Neural crest cell (in vitro differentiated cells): ENCODE measurements around the gene ARG2. TPM values are rescaled to one million over a fixed set of nuclear protein-coding genes. Genes with fewer than 3 reads are reported as not detected.
A peak's percentile ranks its signal among the peaks of the same experiment; 100 is the strongest.

ENCODE experiments used
- DNase-seq: peaks from one replicate; pipeline ENCODE4 v3.0.0; 2021; ENCODE audit warnings: low read depth, mixed read lengths, low spot score
- H3K27ac Mint-ChIP-seq: one replicate; pipeline ENCODE4 v1.8.0; 2021; ENCODE audit warnings: mild to moderate bottlenecking, mixed read lengths; ENCODE audit not compliant: unreplicated experiment
- H3K27me3 Mint-ChIP-seq: 2 replicates; pipeline ENCODE4 v1.8.0; 2021; ENCODE audit warnings: low read depth, mild to moderate bottlenecking, mixed read lengths
- H3K36me3 Mint-ChIP-seq: 2 replicates; pipeline ENCODE4 v1.8.0; 2021; ENCODE audit warnings: low read depth, mild to moderate bottlenecking, mixed read lengths
- H3K4me1 Mint-ChIP-seq: 2 replicates; pipeline ENCODE4 v1.8.0; 2021; ENCODE audit warnings: mixed read lengths
- H3K4me3 Mint-ChIP-seq: one replicate; pipeline ENCODE4 v1.8.0; 2021; ENCODE audit warnings: mild to moderate bottlenecking, mixed read lengths
- H3K9me3 Mint-ChIP-seq: 2 replicates; pipeline ENCODE4 v1.8.0; 2021; ENCODE audit warnings: mixed read lengths
- total RNA-seq: library from RNA; stranded (reverse); gene quantifications from 2 replicates; pipeline ENCODE4 v1.2.1, GENCODE V29; 2021
- TF ChIP-seq, protein P1 (sequence below): fragments of 200-600 bp; sonication (generic); conservative IDR thresholded peaks from 2 replicates; pipeline ENCODE4 v1.5.0; 2021; ENCODE audit warnings: antibody characterized with exemption, mild to moderate bottlenecking

ARG2 gene
- total RNA-seq, 1 donor from 2014 or later = 22.2 TPM

- TF ChIP-seq, protein P1, sequence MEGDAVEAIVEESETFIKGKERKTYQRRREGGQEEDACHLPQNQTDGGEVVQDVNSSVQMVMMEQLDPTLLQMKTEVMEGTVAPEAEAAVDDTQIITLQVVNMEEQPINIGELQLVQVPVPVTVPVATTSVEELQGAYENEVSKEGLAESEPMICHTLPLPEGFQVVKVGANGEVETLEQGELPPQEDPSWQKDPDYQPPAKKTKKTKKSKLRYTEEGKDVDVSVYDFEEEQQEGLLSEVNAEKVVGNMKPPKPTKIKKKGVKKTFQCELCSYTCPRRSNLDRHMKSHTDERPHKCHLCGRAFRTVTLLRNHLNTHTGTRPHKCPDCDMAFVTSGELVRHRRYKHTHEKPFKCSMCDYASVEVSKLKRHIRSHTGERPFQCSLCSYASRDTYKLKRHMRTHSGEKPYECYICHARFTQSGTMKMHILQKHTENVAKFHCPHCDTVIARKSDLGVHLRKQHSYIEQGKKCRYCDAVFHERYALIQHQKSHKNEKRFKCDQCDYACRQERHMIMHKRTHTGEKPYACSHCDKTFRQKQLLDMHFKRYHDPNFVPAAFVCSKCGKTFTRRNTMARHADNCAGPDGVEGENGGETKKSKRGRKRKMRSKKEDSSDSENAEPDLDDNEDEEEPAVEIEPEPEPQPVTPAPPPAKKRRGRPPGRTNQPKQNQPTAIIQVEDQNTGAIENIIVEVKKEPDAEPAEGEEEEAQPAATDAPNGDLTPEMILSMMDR = no peak
Observed at GRCh38 chr14:67694791-67695393, 75.2 kb downstream of the ARG2 start.

GRCh38 chr14:67695394-67695949, 75.8 kb downstream of the ARG2 start, which contains the start of gene RDH11:
RDH11 (minus strand) TSS chr14:67695764; CDS start chr14:67695703, 61 bp downstream.
- DNase-seq = peak; percentile 75
- Mint-ChIP-seq H3K27ac (peak within 1 kb of the TSS; percentile 98), H3K27me3 (no peaks in the 10 kb centered on the region), H3K9me3 (no peaks in the 10 kb centered on the region), H3K4me1 (peaks cover 38% of the 10 kb centered on the region), H3K36me3 (peaks cover 9% of the 10 kb centered on the region), H3K4me3 (peak within 1 kb of the TSS; percentile 99)
- TF ChIP-seq, protein P1 = no peak

More at GRCh38 chr14:67694791-67695393, 75.2 kb downstream of the ARG2 start:
- peaks cover 38% of the 10 kb centered on the region for H3K4me1 Mint-ChIP-seq
- H3K27ac Mint-ChIP-seq = peak overlapping the region; percentile 98
- H3K36me3 Mint-ChIP-seq = peaks cover 13% of the 10 kb centered on the region
- peak; percentile 37 for DNase-seq
- H3K9me3 Mint-ChIP-seq = no peaks in the 10 kb centered on the region
- H3K27me3 Mint-ChIP-seq = no peaks in the 10 kb centered on the region
- peak overlapping the region; percentile 99 for H3K4me3 Mint-ChIP-seq

DNA sequence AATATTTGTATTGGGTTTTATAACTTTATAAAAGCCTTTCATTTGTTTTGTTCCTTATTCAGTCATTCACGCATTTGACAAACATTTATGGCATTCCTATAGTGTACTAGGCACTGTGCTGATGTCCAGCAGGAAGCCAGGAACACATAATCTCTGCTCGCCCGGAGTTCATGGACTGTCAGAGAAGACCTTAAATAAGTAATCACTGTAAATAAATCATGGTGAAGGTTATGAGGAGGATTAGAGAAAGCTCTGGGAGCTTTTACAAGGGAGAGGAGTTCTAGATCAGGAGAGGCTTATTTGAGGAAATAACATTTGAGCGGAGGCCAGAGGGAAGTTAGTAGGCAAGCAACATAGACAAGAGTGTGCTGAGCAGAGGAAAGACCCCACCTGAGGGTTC, 77.3 kb downstream of the ARG2 start:
- Mint-ChIP-seq H3K4me1 (peaks cover 38% of the 10 kb centered on the region), H3K36me3 (peaks cover 4% of the 10 kb centered on the region), H3K27ac (no peak overlapping the region), H3K9me3 (no peaks in the 10 kb centered on the region), H3K4me3 (peak overlapping the region; percentile 99), H3K27me3 (no peaks in the 10 kb centered on the region)
- TF ChIP-seq, protein P1 = no peak
- DNase-seq = no peak

- Mint-ChIP-seq H3K4me1 (peaks cover 29% of the 10 kb centered on the region), H3K36me3 (no peaks in the 10 kb centered on the region), H3K9me3 (no peaks in the 10 kb centered on the region), H3K27ac (no peak overlapping the region), H3K4me3 (no peak overlapping the region), H3K27me3 (no peaks in the 10 kb centered on the region)
- no peak for DNase-seq
- TF ChIP-seq, protein P1 = no peak
Observed at GRCh38 chr14:67698179-67698578, 78.5 kb downstream of the ARG2 start.

Other genes starting within 250 kb of the ARG2 start
- not detected in 2 replicates for gene PLEK2, start 207.8 kb upstream of the ARG2 start, total RNA-seq
- gene TMEM229B, start 131.2 kb upstream of the ARG2 start, total RNA-seq = 5.2 and 5.9 TPM in 2 replicates
- 35.7 and 40.0 TPM in 2 replicates for gene PLEKHH1, start 86.6 kb upstream of the ARG2 start, total RNA-seq
- gene PIGH, start 19.7 kb upstream of the ARG2 start, total RNA-seq = 19.9 and 23.0 TPM in 2 replicates
- 103 and 112 TPM in 2 replicates for gene VTI1B, start 54.7 kb downstream of the ARG2 start, total RNA-seq
- 78.4 and 79.9 TPM in 2 replicates for gene RDH11, start 75.8 kb downstream of the ARG2 start, total RNA-seq
- not detected in 2 replicates for gene RDH12, start 82.0 kb downstream of the ARG2 start, total RNA-seq
- 24.3 TPM in 2 replicates for gene ZFYVE26, start 196.7 kb downstream of the ARG2 start, total RNA-seq
- 14.6 and 16.7 TPM in 2 replicates for gene RAD51B, start 199.9 kb downstream of the ARG2 start, total RNA-seq